ENCODE data around the gene IPO4. TPM values are rescaled to one million over a fixed set of nuclear protein-coding genes. Genes with fewer than 3 reads are reported as not detected.

Gene IPO4
- total and polyA plus RNA-seq, 2 of the 13 experiments (the other 11 are each of a cell fraction or from before 2014, with no cell fraction given) = 39.0 to 179 TPM

GRCh38 chr14:24146453-24146977 is 42.1 kb downstream of the IPO4 start, which contains the start of gene PSME2 (continued):
- TF ChIP-seq PATZ1 (CRISPR knock-in tag; IDR thresholded peaks at IDR 0.05) (peak; percentile 99), ZNF20 (CRISPR knock-in tag; IDR thresholded peaks at IDR 0.05) (no peak), ZNF205 (CRISPR knock-in tag; IDR thresholded peaks at IDR 0.05) (peak; percentile 58; the same call in 1 of the 2 replicates), TARDBP (CRISPR knock-in tag; IDR thresholded peaks at IDR 0.05) (peak; percentile 86; the same call in 1 of the 2 replicates), KDM5B (CRISPR knock-in tag; IDR thresholded peaks at IDR 0.05; ENCODE audit: borderline replicate concordance) (peak; percentile 52; the same call in 1 of the 2 replicates), ZNF407 (CRISPR knock-in tag; IDR thresholded peaks at IDR 0.05; ENCODE audit: not compliant biosample characterization) (peak; percentile 79), RFX5 (IDR thresholded peaks at IDR 0.05; ENCODE audit: low read depth, low read length) (no peak), FOSL2 (CRISPR knock-in tag; IDR thresholded peaks at IDR 0.05) (peak; percentile 36), AHR (CRISPR knock-in tag; IDR thresholded peaks at IDR 0.05) (peak; percentile 26; the same call in 1 of the 2 replicates), CCDC6 (CRISPR knock-in tag; IDR thresholded peaks at IDR 0.05) (no peak), HMGA1 (CRISPR knock-in tag; conservative IDR thresholded peaks at IDR 0.05) (no peak), ZNF687 (CRISPR knock-in tag; IDR thresholded peaks at IDR 0.05) (peak; percentile 83), ZSCAN20 (CRISPR knock-in tag; IDR thresholded peaks at IDR 0.05; ENCODE audit: borderline replicate concordance) (peak; percentile 83; the same call in 1 of the 2 replicates), ZSCAN30 (CRISPR knock-in tag; IDR thresholded peaks at IDR 0.05) (no peak), SP4 (CRISPR knock-in tag; IDR thresholded peaks at IDR 0.05) (no peak)

All from HepG2 (cell line).